ENCODE results near the gene ASTN2. TPM values are rescaled to one million over a fixed set of nuclear protein-coding genes. Genes with fewer than 3 reads are reported as not detected.

The ASTN2 gene
- total and polyA plus RNA-seq, 2 donors, result 3.1 to 10.2 TPM

DNA sequence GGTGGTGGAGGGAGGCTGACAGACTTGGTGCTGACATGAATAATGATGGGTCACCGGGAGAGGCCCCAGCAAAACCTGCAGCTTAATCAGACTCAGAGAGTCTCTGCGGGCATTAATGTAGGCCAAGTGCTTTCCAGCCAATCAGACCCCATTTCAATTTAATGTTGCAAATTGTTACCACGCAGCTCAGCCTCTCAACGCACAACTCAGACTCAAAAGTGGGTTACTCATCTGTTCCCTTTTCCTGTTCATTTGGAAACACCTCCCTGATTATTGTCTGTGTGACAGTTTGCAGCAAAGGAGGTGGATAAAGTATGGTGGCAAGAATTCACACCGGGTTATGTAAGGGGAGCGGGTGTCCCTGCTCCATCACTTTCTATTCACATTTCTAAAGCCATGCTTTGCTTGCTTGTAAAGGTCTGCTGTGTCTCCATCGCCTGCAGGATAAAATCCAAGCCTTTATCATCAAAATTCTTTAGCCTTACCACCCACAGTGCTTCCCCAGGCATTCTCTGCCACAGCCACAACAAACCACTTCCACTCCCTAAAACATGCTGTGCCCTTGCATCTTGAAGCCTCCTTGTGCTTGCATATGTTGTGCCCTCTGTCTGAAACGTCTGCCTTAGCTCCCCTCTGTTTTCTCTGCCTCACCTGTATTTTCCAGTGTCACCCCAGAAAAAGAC, 156.5 kb downstream of the ASTN2 start:
- no peak overlapping the region for H3K27ac ChIP-seq (ENCODE audit: low read depth)
- no peaks in the 10 kb centered on the region for H3K4me1 ChIP-seq (ENCODE audit: insufficient read depth)
- WGBS, result 46% methylated on average over 8 of the region's 8 CpGs
- no peak overlapping the region for H3K4me3 ChIP-seq (ENCODE audit: low read depth, low read length)
- no peaks in the 10 kb centered on the region for H3K36me3 ChIP-seq (ENCODE audit: insufficient read depth)
- DNase-seq (ENCODE audit: extremely low spot score), result no peak

DNA sequence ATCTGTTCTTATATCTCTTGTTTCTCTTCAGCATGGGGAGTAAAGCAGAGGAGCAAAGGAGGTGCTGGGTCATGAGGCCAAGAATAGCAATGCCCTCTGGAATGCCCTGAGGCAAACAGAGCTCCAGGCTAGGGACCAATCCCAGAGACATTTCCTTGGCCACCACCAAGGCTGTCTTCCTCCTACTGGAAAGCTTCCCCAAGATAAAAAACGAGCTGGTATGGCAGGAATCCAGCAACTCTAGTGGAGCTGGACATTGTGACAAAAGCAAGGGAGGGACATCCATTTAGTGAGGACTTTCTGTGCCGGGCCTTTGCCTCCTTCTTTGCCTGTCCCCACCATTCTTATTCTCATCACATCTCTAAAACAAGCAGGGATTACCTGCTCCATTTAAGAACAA, 161.6 kb downstream of the ASTN2 start:
- 43% methylated on average over 2 of the region's 2 CpGs for WGBS
- no peak for DNase-seq (ENCODE audit: extremely low spot score)
- Histone ChIP-seq H3K4me1 (ENCODE audit: insufficient read depth) (no peaks in the 10 kb centered on the region), H3K36me3 (ENCODE audit: insufficient read depth) (no peaks in the 10 kb centered on the region), H3K27ac (ENCODE audit: low read depth) (no peak overlapping the region), H3K4me3 (ENCODE audit: low read depth, low read length) (no peak overlapping the region)

DNA sequence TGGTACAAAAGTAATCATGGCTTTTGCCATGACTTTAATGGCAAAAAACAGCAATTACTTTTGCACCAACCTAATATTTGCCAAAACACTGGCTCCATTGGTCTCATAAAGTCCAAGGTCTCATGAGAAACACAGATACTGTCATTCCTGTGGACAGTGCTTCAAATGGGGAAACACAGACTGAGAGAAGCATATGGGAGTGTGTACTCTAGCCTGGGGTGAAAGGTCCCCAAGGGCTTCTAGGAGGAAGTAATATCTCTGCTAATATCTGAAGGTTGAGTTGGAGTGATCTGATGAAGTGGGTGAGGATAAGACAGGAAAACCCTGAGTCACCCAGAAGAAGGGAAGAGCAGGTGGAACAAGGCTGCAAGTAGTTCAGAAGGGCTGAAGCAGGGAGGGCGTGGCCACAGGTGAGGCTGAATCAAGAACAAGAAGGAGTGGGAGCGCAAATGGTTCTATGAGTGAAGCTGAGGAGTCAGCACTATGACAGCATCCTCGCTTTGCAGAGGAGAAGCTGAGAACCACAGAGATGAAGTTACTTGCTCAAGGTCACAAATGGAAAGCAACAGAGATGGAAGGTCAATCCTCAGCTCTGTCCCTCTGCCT, 164.1 kb downstream of the ASTN2 start:
- DNase-seq (ENCODE audit: extremely low spot score), result no peak
- 80% methylated on average over 3 of the region's 3 CpGs for WGBS
- H3K4me1 ChIP-seq (ENCODE audit: insufficient read depth), result no peaks in the 10 kb centered on the region
- H3K36me3 ChIP-seq (ENCODE audit: insufficient read depth), result no peaks in the 10 kb centered on the region
- H3K27ac ChIP-seq (ENCODE audit: low read depth), result no peak overlapping the region
- no peak overlapping the region for H3K4me3 ChIP-seq (ENCODE audit: low read depth, low read length)

DNA sequence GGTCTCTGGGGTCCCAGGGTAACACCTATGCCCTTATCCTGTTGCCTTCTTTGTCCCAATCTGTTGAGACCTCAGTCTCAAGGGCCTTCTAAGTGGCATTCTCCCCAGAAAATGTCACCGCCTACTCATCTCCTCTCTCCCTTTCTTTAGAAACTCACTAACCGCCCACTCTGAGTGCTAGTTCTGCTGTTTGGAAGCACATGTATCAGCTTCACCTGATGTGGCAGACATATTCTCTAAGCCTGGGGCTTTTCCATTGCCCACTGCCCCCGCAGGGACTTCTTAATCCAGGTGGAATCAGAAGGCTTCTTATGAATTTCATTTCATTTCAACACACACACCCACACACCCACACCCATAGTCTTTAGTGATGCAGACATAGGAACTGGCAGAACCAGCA, 165.1 kb downstream of the ASTN2 start:
- no peak overlapping the region for H3K27ac ChIP-seq (ENCODE audit: low read depth)
- no peaks in the 10 kb centered on the region for H3K4me1 ChIP-seq (ENCODE audit: insufficient read depth)
- no peaks in the 10 kb centered on the region for H3K36me3 ChIP-seq (ENCODE audit: insufficient read depth)
- no peak for DNase-seq (ENCODE audit: extremely low spot score)
- 74% methylated on average over 3 of the region's 3 CpGs for whole genome bisulfite sequencing
- no peak overlapping the region for H3K4me3 ChIP-seq (ENCODE audit: low read depth, low read length)

DNA sequence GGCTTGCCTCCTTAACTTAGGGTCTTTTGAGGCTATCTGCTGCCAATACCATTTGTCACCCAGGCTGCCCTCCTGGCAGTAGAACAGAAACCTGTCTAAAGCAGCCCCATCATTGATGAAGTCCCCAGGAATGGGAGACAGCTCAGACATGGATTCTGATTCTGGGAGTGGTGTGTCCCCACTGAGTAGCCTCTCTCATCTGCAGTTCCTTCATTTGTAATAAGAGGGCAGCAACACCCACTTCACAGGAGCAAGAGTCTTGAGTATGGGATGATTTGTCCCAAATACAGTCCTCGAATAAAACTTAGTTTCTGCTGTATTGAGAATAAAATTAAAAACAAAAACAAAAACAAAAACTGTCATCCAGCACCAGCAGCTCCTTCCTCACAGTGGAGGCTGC, 167.6 kb downstream of the ASTN2 start:
- 45% methylated on average over 1 of the region's 1 CpG for WGBS
- Histone ChIP-seq H3K4me3 (ENCODE audit: low read depth, low read length) (no peak overlapping the region), H3K36me3 (ENCODE audit: insufficient read depth) (no peaks in the 10 kb centered on the region), H3K27ac (ENCODE audit: low read depth) (no peak overlapping the region), H3K4me1 (ENCODE audit: insufficient read depth) (no peaks in the 10 kb centered on the region)
- DNase-seq (ENCODE audit: extremely low spot score), result no peak

DNA sequence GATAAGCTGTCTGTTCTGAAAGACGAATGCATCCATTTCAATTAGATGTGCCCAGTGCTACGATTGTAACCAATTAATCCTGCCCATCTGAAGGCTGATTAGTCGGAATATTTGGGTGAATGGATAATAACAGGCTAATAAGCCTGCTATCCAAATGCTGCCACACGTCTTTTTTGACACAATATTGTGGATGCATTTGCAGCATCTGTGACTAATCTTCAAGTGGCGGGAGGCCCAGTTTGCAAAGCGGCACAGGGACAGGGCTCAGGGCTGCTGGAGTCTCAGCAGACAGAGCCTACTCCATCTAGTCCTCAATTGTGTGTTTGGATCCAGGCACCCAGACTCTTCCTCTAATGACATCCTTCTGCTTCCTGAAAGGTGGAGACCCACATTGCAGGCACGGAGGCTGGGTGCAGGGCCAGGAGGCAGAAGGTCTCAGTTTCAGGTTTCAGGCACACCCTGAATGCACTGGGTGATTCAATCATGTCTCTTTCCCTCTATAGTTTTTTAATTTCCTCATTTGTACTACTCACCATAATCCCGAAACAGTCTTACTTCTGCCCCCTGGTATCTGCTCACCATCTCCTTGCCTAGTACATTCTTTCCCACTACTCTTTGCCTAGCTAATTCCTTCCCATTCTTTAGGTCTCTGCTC, 169.6 kb downstream of the ASTN2 start:
- H3K36me3 ChIP-seq (ENCODE audit: insufficient read depth), result no peaks in the 10 kb centered on the region
- H3K4me1 ChIP-seq (ENCODE audit: insufficient read depth), result no peaks in the 10 kb centered on the region
- DNase-seq (ENCODE audit: extremely low spot score), result no peak
- no peak overlapping the region for H3K4me3 ChIP-seq (ENCODE audit: low read depth, low read length)
- WGBS, result 67% methylated on average over 8 of the region's 8 CpGs
- H3K27ac ChIP-seq (ENCODE audit: low read depth), result no peak overlapping the region

DNA sequence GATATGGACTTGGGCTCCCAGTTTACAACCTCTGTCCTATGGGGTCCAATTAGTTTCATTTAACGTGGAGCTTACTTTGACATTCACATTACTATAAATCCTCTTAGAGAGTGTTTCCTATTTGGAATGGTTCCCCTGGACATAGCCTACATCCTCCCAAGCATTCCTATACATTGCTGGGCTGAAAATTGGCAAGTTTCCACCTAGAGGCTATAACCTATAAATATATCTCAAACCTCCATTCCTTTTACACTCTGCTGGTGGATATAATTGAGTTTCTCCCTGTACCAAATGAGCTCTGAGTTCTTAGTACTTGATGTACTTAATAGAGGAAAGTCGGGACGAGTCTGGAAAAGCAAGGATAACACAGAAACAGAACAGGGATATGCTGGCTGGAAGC, 172.8 kb downstream of the ASTN2 start:
- WGBS, result 69% methylated on average over 3 of the region's 3 CpGs
- peak; percentile 18 for DNase-seq (ENCODE audit: extremely low spot score)
- no peaks in the 10 kb centered on the region for H3K36me3 ChIP-seq (ENCODE audit: insufficient read depth)
- no peaks in the 10 kb centered on the region for H3K4me1 ChIP-seq (ENCODE audit: insufficient read depth)
- H3K27ac ChIP-seq (ENCODE audit: low read depth), result no peak overlapping the region
- no peak overlapping the region for H3K4me3 ChIP-seq (ENCODE audit: low read depth, low read length)

DNA sequence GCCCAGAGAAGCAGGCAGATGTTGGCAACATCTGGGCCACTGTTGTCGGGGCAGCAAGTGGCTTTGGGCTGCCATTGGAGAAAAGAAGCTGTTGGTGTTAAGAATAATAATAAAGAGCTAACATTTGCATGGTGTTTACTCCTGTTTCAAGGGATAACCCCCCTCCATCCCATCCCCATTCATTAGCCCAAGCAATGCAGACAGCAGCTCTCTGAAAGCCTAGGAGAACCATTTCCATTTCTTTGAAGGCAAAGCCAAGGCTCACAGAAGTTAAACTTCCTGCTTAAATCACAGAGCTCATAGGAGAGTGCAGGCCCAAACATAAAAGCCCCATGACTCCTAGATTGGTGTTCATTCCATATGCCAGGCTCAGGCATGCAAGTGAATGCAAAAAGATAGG, 175.4 kb downstream of the ASTN2 start:
- no peaks in the 10 kb centered on the region for H3K36me3 ChIP-seq (ENCODE audit: insufficient read depth)
- WGBS, result 41% methylated on average over 1 of the region's 1 CpG
- no peak overlapping the region for H3K27ac ChIP-seq (ENCODE audit: low read depth)
- no peak overlapping the region for H3K4me3 ChIP-seq (ENCODE audit: low read depth, low read length)
- no peak for DNase-seq (ENCODE audit: extremely low spot score)
- H3K4me1 ChIP-seq (ENCODE audit: insufficient read depth), result no peaks in the 10 kb centered on the region

DNA sequence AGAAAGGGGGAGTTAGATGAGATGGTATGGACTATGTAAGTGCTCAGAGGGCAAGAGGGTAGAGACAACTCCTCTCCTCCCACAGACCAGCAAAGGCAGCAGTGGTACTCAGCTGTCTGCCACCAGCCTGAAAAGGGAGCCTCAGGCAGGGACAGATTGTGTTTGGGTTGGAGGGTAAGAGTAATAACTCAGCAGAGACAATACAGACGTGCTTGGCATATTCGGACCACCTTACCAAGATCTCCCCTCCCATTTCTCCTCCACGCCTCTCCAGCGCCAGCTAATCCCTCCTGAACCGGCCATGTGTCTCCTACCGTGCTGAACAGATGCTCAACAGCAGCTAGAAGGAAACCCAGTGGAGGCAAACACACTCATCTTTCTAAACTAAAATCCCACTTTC, 180.8 kb downstream of the ASTN2 start:
- H3K4me3 ChIP-seq (ENCODE audit: low read depth, low read length), result no peak overlapping the region
- WGBS, result 42% methylated on average over 6 of the region's 6 CpGs
- H3K4me1 ChIP-seq (ENCODE audit: insufficient read depth), result no peaks in the 10 kb centered on the region
- no peak overlapping the region for H3K27ac ChIP-seq (ENCODE audit: low read depth)
- no peaks in the 10 kb centered on the region for H3K36me3 ChIP-seq (ENCODE audit: insufficient read depth)
- no peak for DNase-seq (ENCODE audit: extremely low spot score)

DNA sequence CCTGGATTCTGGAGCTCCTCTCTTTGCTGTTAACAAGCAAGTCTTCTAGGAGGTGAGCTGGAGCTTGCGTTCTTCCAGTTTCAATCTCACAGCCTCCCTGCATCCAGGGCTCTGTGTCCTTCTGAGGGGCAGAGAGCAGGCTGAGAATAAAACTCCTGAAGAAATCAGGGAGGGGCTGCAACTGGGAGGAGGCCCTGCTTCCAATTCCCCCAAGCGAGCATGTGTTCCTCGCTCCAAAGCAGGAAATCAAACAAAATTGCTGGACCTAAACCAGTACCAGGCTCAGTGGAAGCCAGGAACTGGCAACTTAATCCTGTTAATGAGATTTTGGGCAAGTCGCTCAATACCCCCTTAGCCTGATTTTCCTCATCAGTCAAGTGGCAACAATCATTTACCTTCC, 181.8 kb downstream of the ASTN2 start:
- no peak overlapping the region for H3K4me3 ChIP-seq (ENCODE audit: low read depth, low read length)
- WGBS, result 63% methylated on average over 4 of the region's 4 CpGs
- no peak overlapping the region for H3K27ac ChIP-seq (ENCODE audit: low read depth)

DNA sequence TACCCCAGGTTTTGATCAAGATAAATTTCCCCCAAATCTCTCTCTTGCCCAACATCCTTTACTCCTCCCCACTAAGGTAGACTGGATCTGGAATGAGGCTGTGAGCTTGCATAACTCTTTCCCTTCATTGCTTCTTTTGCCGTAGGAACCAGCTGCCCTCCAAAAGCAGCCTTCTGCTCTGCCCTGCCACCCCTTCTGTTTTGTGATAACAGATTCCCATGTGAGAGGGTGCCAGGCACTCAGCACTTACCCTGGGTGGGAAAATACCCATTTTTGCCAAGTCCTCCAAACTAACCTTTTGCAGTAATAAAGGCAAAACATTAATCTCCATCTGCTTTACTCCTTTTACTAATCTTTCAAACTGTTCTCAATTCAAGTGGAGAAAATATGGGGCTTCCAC, 182.6 kb downstream of the ASTN2 start:
- 79% methylated on average over 1 of the region's 1 CpG for WGBS
- Histone ChIP-seq H3K36me3 (ENCODE audit: insufficient read depth) (no peaks in the 10 kb centered on the region), H3K4me3 (ENCODE audit: low read depth, low read length) (no peak overlapping the region), H3K27ac (ENCODE audit: low read depth) (no peak overlapping the region), H3K4me1 (ENCODE audit: insufficient read depth) (no peaks in the 10 kb centered on the region)
- no peak for DNase-seq (ENCODE audit: extremely low spot score)

More for the DNA sequence above, 181.8 kb downstream of the ASTN2 start:
- H3K4me1 ChIP-seq (ENCODE audit: insufficient read depth), result no peaks in the 10 kb centered on the region
- H3K36me3 ChIP-seq (ENCODE audit: insufficient read depth), result no peaks in the 10 kb centered on the region
- no peak for DNase-seq (ENCODE audit: extremely low spot score)

DNA sequence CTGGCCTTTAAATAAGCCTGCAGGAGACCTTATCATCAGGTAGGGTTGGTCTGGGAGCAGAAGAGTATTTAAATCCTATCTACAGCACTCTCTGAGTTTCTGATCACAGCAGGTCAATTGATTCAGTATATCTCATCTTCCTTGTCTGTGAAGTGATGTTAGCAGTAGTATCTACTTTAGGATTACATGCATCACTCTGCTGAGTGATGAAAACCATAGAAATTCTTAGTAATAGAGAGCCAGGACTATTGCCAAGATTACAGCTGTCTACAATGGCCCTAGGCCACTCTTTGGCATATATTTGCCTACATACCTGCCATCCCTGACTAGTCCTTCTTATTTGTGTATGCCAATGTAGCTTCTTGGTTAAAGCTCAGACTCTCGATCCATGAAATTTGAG, 183.8 kb downstream of the ASTN2 start:
- Histone ChIP-seq H3K36me3 (ENCODE audit: insufficient read depth) (no peaks in the 10 kb centered on the region), H3K4me3 (ENCODE audit: low read depth, low read length) (no peak overlapping the region), H3K27ac (ENCODE audit: low read depth) (no peak overlapping the region), H3K4me1 (ENCODE audit: insufficient read depth) (no peaks in the 10 kb centered on the region)
- no peak for DNase-seq (ENCODE audit: extremely low spot score)
- WGBS, result 0% methylated on average over 1 of the region's 1 CpG

DNA sequence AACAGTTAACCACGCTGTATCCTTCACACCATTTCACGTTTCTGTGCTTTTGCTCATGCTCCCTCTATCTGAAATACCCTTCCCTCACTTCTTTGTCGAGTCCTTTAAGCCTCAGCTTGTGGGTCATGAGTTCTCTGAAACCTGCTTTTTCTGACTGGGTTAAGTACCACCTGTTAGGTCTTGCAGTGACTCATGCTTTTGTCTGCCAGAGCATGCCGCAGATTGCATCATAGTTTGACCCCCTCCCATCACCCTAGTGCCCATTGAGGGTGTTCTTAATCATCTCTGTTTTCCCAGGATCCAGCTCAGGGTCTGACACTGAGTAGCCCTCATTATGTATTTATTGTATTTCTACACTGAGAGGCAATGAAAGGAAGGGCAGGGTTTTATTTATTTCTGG, 190.2 kb downstream of the ASTN2 start:
- no peak overlapping the region for H3K4me3 ChIP-seq (ENCODE audit: low read depth, low read length)
- H3K27ac ChIP-seq (ENCODE audit: low read depth), result no peak overlapping the region
- H3K36me3 ChIP-seq (ENCODE audit: insufficient read depth), result no peaks in the 10 kb centered on the region
- no peak for DNase-seq (ENCODE audit: extremely low spot score)
- no peaks in the 10 kb centered on the region for H3K4me1 ChIP-seq (ENCODE audit: insufficient read depth)
- 70% methylated on average over 4 of the region's 4 CpGs for WGBS

DNA sequence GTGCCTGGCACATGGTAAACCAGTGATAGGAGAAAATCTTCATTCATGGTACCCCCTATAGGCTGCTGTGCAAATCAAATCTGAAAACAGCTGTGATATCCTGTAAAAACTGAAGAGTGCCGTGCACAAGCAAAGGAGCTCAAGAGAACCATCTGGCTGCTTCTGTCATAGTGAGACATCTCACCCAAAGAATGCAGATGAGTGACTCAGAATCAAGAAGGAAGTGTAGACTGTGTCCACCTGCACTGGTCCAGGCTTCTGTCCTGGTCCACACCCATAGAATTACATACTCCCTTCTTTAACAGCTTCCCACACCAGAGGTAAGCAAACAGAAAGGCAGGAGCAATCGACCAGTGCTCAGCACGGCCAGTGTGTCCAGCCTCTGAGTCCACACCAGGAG, 195.9 kb downstream of the ASTN2 start:
- Histone ChIP-seq H3K27ac (ENCODE audit: low read depth) (no peak overlapping the region), H3K36me3 (ENCODE audit: insufficient read depth) (no peaks in the 10 kb centered on the region), H3K4me1 (ENCODE audit: insufficient read depth) (no peaks in the 10 kb centered on the region), H3K4me3 (ENCODE audit: low read depth, low read length) (no peak overlapping the region)
- WGBS, result 61% methylated on average over 3 of the region's 3 CpGs
- DNase-seq (ENCODE audit: extremely low spot score), result no peak

Data from urinary bladder (tissue), 4 donors.